Activated CD8-positive, alpha-beta memory T cell treated with anti-CD3 and anti-CD28 coated beads for 36 hours (primary cell): ENCODE data around the gene PGM2. TPM values are rescaled to one million over a fixed set of nuclear protein-coding genes. Genes with fewer than 3 reads are reported as not detected.

Experiments used
- CTCF ChIA-PET: fragments of 350-600 bp; sonication (Branson Sonifier 250); formaldehyde crosslinking; loops from one replicate; lab custom pipeline; 2021; ENCODE audit warnings: antibody characterized with exemption; lab: Charles Lee
- POLR2A ChIA-PET: fragments of 350-600 bp; sonication (Branson Sonifier 250); formaldehyde crosslinking; loops from one replicate; lab custom pipeline; 2021; ENCODE audit warnings: antibody characterized with exemption; lab: Charles Lee
- total RNA-seq, 2 experiments: library from RNA; stranded (reverse); gene quantifications; one replicate each; pipeline ENCODE4 v1.2.3, GENCODE V29; 2021

The PGM2 gene
- total RNA-seq, 2 experiments from 2014 or later = 67.6 to 71.6 TPM

DNA sequence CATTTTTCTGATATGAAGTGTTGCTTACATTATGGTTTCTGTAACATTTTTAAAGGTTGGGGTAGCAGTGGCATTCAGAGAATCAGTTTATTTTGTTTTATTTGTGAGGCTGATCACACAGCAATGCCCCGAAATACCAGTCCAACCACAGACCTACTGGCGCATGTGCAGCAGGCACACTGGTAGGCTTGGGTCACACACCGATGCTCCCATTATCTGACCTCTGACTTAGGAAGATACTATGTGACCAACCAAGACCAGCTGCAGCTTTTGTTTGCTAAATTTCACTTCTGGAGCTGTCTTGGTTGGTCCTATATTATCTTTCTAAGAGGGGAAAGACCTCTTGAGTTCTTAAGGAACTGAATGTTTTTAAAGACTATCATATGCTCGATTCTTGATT, 18.7 kb downstream of the PGM2 start:
- CTCF ChIA-PET = no interaction called here
- POLR2A ChIA-PET = interaction anchor here (0.5 to 1.0 kb wide), 2 partner anchors 51 to 916 kb away, joined by 3 to 6 read pairs; no protein-coding TSS in a partner anchor

DNA sequence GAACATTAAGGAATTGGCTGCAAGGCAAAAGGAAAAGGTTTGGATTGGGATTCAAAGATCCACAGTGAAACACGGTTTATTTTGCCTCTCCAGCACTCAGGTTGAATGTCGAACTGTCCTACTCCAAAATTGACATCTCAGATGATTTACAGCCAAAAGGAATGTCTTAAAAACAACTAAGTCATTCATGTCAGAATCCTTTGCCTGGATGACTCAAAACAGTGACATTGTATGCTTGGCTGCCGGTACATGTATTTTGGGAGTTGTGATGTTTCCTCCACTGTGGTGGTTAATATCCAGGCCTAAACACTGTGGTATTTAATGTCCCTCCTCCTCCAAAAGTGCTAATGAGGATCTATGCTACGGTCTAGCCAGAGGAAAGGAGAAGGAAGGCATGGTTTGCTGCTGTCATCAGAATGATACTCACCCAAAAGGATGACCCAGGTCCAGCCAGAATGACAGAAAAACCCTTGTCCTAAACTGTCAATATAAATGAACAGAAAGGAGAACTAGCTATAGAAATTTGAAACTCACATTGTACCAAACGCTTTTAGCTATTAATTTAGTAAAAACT, 20.9 kb downstream of the PGM2 start:
- CTCF ChIA-PET = interaction anchor here (0.5 kb wide), 1 partner anchor 33 kb away, joined by 5 read pairs; no protein-coding TSS in a partner anchor

DNA sequence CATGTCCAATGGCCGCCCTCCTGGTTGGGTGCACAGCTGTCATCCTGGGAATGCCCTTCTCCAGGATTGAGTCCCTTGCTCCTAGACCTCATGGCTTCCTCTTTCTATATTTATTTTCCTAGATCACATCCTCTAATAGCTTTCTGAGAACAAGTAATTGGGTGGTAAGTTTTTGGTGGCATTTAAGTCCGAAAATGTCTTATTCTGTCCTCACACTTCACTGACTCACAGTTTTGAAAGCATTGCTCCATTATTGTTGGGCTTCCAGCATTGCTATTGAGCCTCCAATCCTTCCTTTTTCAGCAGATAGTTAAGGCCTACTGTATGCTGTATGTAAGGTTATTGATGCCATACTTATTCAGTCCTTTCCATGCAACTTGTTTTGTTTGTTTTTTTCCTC, 25.9 kb downstream of the PGM2 start:
- POLR2A ChIA-PET = no interaction called here
- CTCF ChIA-PET = no interaction called here

More for the DNA sequence above, 20.9 kb downstream of the PGM2 start:
- POLR2A ChIA-PET = no interaction called here

DNA sequence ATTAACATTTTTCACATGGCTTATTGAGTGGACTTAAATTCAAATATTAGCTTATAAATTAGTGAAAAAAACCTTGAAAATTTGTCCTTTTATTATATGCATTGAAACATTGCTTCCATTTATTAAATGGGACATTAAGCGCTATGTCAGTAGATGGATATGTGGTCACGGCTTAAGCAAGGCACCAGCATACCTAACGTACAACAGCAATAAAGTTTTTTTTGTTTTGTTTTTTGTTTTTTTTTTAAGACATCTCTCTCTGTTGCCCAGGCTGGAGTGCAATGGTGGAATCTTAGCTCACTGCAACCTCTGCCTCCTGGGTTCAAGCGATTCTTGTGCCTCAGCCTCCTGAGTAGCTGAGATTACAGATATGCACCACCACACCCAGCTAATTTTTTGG, 31.6 kb downstream of the PGM2 start:
- ChIA-PET CTCF (interaction anchor here (0.7 kb wide), 1 partner anchor 1010 kb away, joined by 4 read pairs; no protein-coding TSS in a partner anchor), POLR2A (no interaction called here)

DNA sequence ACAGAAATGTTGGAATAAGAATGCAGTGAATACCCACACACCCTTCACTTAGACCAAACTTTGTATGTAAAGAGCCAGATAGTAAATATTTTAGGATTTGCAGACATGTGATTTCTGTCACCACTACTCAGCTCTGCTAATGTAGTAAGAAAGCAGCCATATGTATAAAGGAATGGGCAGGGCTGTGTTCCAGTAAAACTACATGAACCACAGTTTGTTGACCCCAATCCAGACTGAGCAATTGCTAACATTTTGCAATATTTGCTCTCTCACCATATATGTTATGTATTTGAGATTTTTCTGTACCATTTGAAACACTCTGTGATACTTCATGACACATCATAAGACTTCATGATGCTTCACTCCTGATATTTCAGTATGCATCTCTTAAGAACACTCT, 32.4 kb downstream of the PGM2 start:
- ChIA-PET POLR2A (no interaction called here), CTCF (interaction anchor here (0.7 kb wide), 1 partner anchor 1009 kb away, joined by 4 read pairs; no protein-coding TSS in a partner anchor)

DNA sequence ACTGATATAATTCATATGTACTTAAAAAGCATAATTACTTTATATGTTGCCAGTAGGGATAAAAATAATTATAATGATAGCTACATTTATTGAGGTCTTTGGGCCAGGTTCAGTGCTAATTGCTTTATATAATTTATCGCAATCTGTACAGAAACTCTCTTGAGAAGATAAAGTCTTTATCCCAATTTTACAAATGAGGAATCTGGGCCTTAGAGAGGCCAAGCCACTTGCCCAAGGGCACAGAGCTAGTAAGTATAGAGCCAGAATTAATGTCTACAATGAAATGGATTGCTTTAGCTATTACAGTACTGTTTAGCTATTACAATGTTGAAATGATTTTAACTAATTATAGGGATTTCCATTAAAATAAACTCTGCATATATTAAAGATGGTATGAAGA, 33.8 kb downstream of the PGM2 start:
- CTCF ChIA-PET = interaction anchor here (1.5 kb wide), 1 partner anchor 58 kb away, joined by 3 read pairs; no protein-coding TSS in a partner anchor
- POLR2A ChIA-PET = no interaction called here

DNA sequence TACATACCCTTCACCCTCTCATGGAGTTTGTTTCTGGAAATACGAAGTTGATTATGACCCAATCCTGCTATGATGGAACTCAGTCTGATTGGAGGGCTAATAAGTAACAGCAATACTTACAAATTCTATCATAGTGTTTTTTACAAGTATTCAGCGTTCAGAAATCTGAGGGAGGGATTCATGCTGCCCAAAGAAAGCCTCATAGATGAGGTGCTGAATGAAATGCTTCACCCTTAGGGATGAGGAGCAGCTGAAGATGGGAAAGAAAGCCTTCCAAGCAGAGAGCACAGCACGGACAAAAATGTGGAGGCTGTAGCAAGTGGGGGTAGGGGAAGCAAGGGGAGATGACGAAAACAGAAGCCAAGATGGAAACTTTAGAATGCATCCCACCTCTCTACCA, 36.5 kb downstream of the PGM2 start:
- ChIA-PET POLR2A (no interaction called here), CTCF (no interaction called here)

DNA sequence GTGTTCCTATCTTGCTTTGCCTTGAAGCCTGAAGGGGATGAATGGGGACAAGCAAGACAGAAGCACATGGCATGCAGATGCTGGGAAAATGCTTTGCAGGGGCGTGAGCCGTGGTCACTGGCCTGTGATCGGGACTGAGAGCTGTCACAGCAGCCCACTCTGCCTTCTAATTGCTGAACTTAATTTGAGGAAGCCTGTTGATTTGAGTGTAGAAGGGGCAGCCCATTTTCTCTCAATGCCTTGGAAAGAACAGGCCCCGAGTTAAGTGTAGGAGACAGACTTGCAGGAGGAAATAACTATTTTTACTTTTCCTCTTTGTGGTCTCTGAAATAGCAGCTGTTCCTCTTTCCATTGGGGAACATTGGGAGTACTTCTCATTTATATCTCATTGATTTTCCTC, 38.3 kb downstream of the PGM2 start:
- POLR2A ChIA-PET = no interaction called here
- CTCF ChIA-PET = no interaction called here

DNA sequence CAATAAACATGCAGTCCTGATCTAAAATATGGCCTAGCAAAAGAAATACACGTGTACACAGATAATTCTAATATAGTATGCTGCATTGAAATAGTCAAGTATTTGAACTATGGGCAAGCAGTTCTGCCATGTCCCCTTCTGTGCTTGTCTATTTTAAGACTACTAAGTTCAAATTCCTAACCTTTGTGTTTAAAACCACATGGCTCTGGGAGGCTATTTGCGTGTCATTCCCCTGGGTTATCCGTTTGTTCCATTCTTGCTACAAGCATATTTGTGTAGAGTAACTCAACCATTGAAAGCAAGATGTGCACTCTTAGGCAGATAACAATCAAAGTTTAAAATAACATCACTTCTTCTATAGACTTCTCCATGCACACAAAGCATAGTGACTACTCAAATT, 39.0 kb downstream of the PGM2 start:
- ChIA-PET CTCF (no interaction called here), POLR2A (no interaction called here)

DNA sequence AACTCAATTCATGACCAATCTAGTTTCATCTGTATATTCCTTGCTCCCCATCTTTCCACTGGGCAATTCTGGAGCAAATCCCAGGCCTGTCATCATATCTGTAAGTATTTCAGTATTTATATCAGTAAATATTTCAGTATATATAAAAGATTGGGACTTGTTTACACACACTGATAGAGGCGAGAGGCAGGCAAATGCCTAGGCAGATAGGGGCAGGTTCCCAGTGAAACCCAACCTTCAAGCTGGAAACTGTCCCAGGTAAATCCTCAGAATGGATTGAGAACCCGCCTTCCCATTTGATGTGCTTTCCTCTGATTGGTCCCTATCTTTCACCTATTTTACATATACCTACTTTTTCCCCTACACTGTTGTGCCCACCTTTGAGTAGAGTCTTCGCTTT, 40.6 kb downstream of the PGM2 start:
- POLR2A ChIA-PET = no interaction called here
- CTCF ChIA-PET = no interaction called here

DNA sequence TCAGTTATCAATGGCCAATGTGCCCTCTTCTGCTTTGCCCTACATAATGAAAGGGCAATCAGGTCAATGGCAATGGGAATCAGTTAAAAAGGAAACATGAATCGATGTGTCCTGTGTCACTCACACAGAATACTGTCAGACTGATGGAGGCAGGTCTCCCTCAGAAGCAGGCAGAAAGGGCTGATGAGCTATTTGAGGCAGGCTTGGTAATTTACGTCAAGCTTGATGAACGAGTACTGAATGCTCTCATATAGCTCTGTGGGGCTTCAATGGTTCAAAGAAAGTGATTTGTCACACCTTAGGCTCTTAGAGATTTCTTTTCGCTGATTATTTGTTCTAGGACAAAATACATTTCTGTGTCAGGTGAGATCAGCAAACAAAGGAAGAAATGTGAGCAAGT, 41.8 kb downstream of the PGM2 start:
- CTCF ChIA-PET = no interaction called here
- POLR2A ChIA-PET = no interaction called here

DNA sequence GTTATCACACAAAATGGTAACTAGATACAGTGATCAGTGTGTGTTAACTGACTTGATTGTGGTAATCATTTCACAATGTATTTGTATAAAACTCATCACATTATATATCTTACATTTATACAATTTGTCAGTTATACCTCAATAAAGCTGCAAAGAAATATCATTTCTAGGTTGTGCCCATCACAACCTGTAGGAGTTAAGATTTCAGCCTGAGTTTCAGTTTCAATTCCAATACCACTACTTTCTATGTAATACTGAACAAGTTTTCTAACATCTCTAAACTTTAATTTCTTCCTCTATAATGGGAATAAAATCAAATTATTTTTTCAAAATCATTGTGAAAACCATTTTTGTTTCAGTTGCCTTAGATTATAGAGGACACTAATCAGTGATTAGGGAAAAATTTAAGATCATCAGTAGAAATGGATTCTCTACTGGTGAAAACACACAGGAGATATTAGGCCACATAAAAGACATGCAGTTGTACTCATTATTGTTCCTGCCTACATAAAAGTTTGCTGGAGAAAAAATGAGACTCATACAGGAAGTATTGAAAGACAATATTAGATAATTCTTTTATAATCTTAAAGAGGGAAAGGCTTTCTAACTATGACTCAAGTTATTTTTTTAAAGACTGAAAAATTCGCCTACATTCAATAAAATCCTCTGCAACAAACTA, 46.0 kb downstream of the PGM2 start:
- ChIA-PET CTCF (no interaction called here), POLR2A (no interaction called here)

DNA sequence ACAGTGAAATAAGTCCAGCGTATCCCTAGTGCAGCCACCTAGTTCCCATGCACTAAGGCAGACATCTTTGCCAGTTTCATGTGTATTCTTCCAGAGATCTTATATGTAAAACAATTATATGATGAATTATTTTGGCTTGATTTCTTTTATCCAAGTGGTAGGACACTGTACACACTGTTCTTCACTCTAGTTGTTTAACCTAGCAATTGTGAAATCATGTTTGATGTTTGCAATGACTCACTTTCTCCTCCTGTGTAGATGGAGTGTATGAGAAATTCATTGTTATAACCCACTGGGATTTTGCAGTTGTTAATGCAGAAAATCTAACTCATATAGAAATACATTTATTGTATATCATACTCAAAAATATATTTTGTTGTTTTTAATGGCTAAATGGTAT, 46.9 kb downstream of the PGM2 start:
- POLR2A ChIA-PET = interaction anchor here (0.5 kb wide), 1 partner anchor 310 kb away, joined by 6 read pairs; no protein-coding TSS in a partner anchor
- CTCF ChIA-PET = no interaction called here

DNA sequence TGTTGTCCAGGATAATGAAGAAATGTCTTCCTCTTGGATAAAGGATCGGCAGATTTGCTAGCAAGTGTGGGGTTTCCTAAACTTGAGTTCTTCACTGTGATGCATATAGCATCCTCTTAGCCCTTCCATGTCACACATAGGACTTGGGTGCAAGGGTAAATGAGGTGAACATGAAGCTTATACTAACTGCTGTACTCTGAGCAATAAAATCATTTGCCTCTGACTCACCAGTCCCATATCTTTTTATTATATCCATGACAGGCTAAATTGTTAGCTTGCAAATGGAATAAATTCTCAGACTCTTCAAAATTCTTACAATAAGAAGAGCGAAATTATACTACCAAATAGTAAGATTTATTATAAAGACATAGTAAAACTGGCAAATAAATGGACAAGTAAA, 49.7 kb downstream of the PGM2 start:
- POLR2A ChIA-PET = no interaction called here
- CTCF ChIA-PET = interaction anchor here (0.5 to 1.7 kb wide), 3 partner anchors 15 to 284 kb away, joined by 3 to 7 read pairs (median 4); partner anchors contain the start of gene TBC1D1

DNA sequence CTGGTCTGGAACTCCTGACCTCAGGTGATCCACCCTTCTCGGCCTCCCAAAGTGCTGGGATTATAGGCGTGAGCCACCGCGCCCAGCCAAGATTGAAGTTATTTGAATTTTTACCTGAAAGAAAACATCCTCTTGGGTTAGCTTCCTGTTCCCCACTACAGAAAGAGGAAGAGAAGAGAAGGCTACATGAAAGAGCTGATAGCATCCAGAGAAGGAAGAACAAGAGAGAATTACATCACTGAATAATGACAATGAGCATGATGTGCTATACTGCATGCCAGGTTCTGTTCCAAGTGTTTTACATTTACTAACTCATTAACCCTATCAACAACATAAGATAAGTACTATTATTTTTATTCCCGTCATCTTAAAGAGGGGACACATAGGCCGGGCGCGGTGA, 52.9 kb downstream of the PGM2 start:
- POLR2A ChIA-PET = no interaction called here
- CTCF ChIA-PET = no interaction called here

DNA sequence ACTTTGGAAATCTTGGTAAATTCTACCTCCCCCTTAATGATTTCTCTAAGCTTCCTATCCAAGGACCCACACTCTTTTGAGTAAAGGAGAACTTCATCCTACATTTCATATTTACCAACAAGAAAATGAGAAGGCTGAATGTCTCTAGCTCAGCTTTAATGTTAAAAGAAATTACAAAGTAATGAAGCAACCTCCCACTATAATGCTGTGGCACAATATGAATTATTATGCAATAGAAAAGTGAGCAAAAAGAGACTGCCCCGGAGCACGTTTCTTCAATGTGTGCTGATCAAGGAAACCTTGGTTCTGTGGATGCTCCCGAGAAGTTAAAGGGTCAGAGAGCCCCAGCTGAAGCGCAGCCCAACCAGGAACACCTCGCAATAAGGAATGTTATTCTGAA, 55.3 kb downstream of the PGM2 start:
- POLR2A ChIA-PET = no interaction called here

DNA sequence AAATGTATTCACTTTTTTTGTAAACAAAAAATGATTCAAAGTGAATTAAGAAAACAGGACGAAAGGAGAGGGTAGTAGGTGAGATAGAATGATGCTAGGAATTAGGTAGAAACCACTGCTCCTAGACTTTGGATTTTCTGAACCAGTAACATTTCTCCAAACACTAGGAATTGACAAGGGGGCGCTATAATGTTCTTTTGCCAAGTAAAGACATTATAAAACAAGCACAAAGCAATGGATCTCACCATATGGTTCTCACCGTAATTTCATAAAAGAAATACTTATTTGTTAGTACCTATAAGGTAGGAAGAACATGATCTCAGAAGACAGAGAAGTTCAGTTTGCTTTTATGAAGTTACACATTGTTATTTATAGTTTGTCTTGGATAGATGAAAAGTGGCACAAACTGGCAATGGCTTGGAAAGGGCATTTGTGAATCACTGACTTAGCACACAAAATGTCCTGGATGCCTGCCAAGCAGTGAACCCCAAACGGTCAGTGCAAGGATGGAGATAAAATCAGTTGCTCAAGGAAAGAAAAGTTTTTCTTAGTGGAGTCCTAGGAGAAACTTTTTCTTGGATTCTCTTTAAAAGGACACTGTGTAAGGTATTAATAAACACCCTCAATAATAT, 56.3 kb downstream of the PGM2 start:
- ChIA-PET CTCF (no interaction called here), POLR2A (no interaction called here)

More for the DNA sequence above, 55.3 kb downstream of the PGM2 start:
- CTCF ChIA-PET = no interaction called here

DNA sequence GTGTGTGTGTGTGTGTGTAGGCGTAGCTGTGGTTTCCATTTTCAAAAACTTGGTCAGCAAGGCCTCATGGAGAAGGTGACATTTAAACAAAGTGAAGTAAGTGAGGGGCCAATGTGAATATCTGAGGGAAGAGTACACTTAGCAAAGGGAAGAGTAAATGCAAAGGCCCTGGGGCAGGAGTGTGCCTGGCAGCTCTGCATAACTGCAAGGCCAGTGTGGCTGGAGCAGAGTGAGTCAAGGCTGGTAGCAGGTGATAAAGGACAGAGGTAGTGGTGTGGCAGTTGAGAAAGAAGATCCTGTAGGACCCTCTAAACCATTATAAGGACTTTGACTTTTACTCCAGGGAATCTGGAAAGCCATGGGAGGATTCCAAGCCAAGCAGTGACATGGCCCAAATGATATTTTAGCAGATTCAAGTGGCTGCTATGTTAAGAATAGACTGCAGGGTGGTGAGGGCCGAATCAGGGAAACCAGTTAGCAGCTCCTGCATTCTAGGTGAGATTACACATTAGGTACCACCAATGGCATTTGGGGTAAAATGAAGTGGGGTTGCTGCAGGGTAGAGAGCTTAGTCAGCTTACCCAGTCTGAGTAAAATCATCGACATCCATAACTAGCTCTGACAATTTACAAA, 58.5 kb downstream of the PGM2 start:
- POLR2A ChIA-PET = no interaction called here
- CTCF ChIA-PET = no interaction called here

DNA sequence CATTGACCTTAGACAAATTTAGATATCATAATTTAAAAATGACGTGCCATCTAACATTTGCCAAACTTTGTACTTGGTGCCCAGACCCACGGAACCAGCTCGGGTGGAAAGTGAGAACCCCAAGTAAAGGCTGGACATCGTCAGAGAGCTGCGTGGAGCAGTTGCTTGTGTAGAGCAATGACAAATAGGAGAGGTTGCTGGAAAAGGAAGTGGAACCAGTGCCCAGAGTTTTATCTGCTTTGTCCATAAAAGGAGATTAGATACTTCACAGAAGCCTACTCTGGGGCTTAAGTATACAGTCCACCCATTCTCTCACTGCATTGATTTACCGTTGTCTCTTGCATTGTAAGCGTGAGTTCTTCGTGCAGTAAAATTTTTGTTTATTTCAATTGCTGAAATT, 59.0 kb downstream of the PGM2 start:
- POLR2A ChIA-PET = no interaction called here
- CTCF ChIA-PET = no interaction called here
